Caco-2 (cell line): ENCODE data around the gene C16orf82. TPM values are rescaled to one million over a fixed set of nuclear protein-coding genes. Genes with fewer than 3 reads are reported as not detected.

Experiments
- BruUV-seq: library from RNA; stranded (reverse); fragments of 400-500 nt; replicated peaks from 2 replicates; lab custom pipeline; 2021; lab: Mats Ljungman, UMichigan
- CTCF ChIA-PET: fragments of 300-600 bp; sonication (Branson Sonifier 250); formaldehyde crosslinking; loops from one replicate; lab custom pipeline; 2022; ENCODE audit warnings: antibody characterized with exemption; lab: Charles Lee
- POLR2A ChIA-PET: fragments of 300-600 bp; sonication (Branson Sonifier 250); formaldehyde crosslinking; loops from one replicate; lab custom pipeline; 2022; ENCODE audit warnings: antibody characterized with exemption; lab: Charles Lee
- DNase-seq, 2 experiments: peaks; one replicate each; pipeline versions ENCODE4 v3.0.0 to v3.0.0-alpha.2; 2020 to 2022
- H3K27me3 ChIP-seq: replicated peaks from 2 replicates; pipeline ENCODE4 v1.6.0; 2011; ENCODE audit warnings: low read length; ENCODE audit not compliant: control insufficient read depth, insufficient read depth
- H3K36me3 ChIP-seq: 2 replicates; pipeline ENCODE4 v1.5.1; 2011; ENCODE audit warnings: low read length; ENCODE audit not compliant: control insufficient read depth, insufficient read depth
- H3K4me1 ChIP-seq: fragments of 250-450 bp; sonication (Bioruptor Pico); 2 replicates; pipeline ENCODE4 v1.5.1; 2020; ENCODE audit warnings: mild to moderate bottlenecking
- H3K4me3 ChIP-seq: 2 replicates; pipeline ENCODE4 v1.5.1; 2011; ENCODE audit warnings: low read depth, mild to moderate bottlenecking, control low read depth, low read length
- H3K9me3 ChIP-seq: fragments of 250-450 bp; sonication (Bioruptor Pico); 2 replicates; pipeline ENCODE4 v1.5.1; 2020; ENCODE audit warnings: mild to moderate bottlenecking, moderate library complexity
- H3K27ac Mint-ChIP-seq: one replicate; pipeline ENCODE4 v1.8.0; 2022; ENCODE audit warnings: mixed read lengths; ENCODE audit not compliant: unreplicated experiment
- H3K27me3 Mint-ChIP-seq: one replicate; pipeline ENCODE4 v1.8.0; 2022; ENCODE audit warnings: mixed read lengths; ENCODE audit not compliant: insufficient read depth, unreplicated experiment
- H3K36me3 Mint-ChIP-seq: one replicate; pipeline ENCODE4 v1.8.0; 2022; ENCODE audit warnings: mild to moderate bottlenecking, mixed read lengths; ENCODE audit not compliant: insufficient read depth, unreplicated experiment
- H3K4me1 Mint-ChIP-seq: one replicate; pipeline ENCODE4 v1.8.0; 2022; ENCODE audit warnings: low read depth, mixed read lengths; ENCODE audit not compliant: unreplicated experiment
- H3K4me3 Mint-ChIP-seq: one replicate; pipeline ENCODE4 v1.8.0; 2022; ENCODE audit warnings: mild to moderate bottlenecking, moderate library complexity, mixed read lengths; ENCODE audit not compliant: unreplicated experiment
- H3K9me3 Mint-ChIP-seq: one replicate; pipeline ENCODE4 v1.8.0; 2022; ENCODE audit warnings: mixed read lengths; ENCODE audit not compliant: unreplicated experiment
- CTCF ChIP-seq, 2 experiments: fragments of 200-600 bp in 1 of 2; IDR thresholded peaks; 1 replicate in 1 of 2; 2 replicates in 1 of 2; pipeline versions ENCODE4 v1.5.1 to v1.8.0; 2011 to 2022; ENCODE audit warnings: antibody characterized with exemption in 1 of 2, control low read depth in 1 of 2, inconsistent platforms in 1 of 2, low read depth in 1 of 2, low read length in 1 of 2, mild to moderate bottlenecking in 1 of 2, moderate library complexity in 1 of 2; ENCODE audit not compliant: insufficient read depth in 1 of 2, severe bottlenecking in 1 of 2, unreplicated experiment in 1 of 2
- intact Hi-C: fragments of 100-400 bp; cut with micrococcal nuclease; formaldehyde crosslinking; loops from one replicate; pipeline ENCODE4 v1.10.0; 2022; ENCODE audit not compliant: unreplicated experiment
- total RNA-seq: library from RNA; stranded (reverse); gene quantifications from 2 replicates; pipeline ENCODE4 v1.2.3, GENCODE V29; 2022

C16orf82 gene
- total RNA-seq, 1 experiment from 2014 or later, result not detected

- no peaks in the 10 kb centered on the region for H3K9me3 ChIP-seq
Measured at GRCh38 chr16:27025581-27025980, 41.1 kb upstream of the C16orf82 start.

DNA sequence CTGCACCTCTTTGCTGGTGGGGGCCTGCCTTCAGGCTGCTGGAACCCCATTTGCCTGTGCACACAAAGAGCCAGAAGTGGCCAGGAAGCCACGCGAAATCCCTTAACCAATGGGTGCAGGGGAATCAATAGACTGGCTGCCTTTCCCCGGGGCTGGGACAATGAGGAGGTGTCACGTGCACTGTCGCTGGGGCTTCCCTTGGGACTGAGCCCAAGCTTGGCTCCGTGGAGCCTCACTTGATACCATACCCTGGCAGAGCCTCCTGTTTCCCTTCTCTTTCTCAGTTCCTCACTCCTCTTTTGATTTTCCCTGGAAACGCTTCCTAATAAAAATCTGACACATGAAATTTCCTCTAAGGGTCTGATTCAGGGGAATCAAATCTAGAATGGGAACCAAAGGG is 38.8 kb upstream of the C16orf82 start:
- Histone ChIP-seq H3K36me3 (no peaks in the 10 kb centered on the region), H3K4me3 (no peak overlapping the region), H3K27me3 (no peaks in the 10 kb centered on the region), H3K9me3 (no peaks in the 10 kb centered on the region), H3K4me1 (no peaks in the 10 kb centered on the region)
- no peaks in the 10 kb centered on the region for H3K36me3 Mint-ChIP-seq
- no peaks in the 10 kb centered on the region for H3K4me1 Mint-ChIP-seq
- no TSS peak for BruUV-seq
- no peak overlapping the region for H3K27ac Mint-ChIP-seq
- no peaks in the 10 kb centered on the region for H3K9me3 Mint-ChIP-seq
- POLR2A ChIA-PET, result no interaction called here
- no peak for TF ChIP-seq CTCF (IDR thresholded peaks at IDR 0.05; ENCODE audit: insufficient read depth in 1 of 2, low read depth in 1 of 2, low read length in 1 of 2, severe bottlenecking in 1 of 2, unreplicated experiment in 1 of 2)
- intact Hi-C loops, result no loop called here
- H3K27me3 Mint-ChIP-seq, result peaks cover 16% of the 10 kb centered on the region
- CTCF ChIA-PET, result no interaction called here
- no peak overlapping the region for H3K4me3 Mint-ChIP-seq
- DNase-seq, result no peak

More at GRCh38 chr16:27025581-27025980, 41.1 kb upstream of the C16orf82 start:
- Mint-ChIP-seq H3K4me1 (no peaks in the 10 kb centered on the region), H3K9me3 (peaks cover 3% of the 10 kb centered on the region), H3K4me3 (no peak overlapping the region), H3K27ac (no peak overlapping the region), H3K27me3 (peaks cover 16% of the 10 kb centered on the region), H3K36me3 (no peaks in the 10 kb centered on the region)
- no TSS peak for BruUV-seq
- Histone ChIP-seq H3K4me3 (no peak overlapping the region), H3K27me3 (no peaks in the 10 kb centered on the region; the same call in 1 of the 2 replicates), H3K4me1 (no peaks in the 10 kb centered on the region), H3K36me3 (no peaks in the 10 kb centered on the region)
- intact Hi-C loops, result no loop called here
- no peak for DNase-seq
- ChIA-PET POLR2A (no interaction called here), CTCF (no interaction called here)
- no peak for TF ChIP-seq CTCF (IDR thresholded peaks at IDR 0.05; ENCODE audit: insufficient read depth in 1 of 2, low read depth in 1 of 2, low read length in 1 of 2, severe bottlenecking in 1 of 2, unreplicated experiment in 1 of 2)

DNA sequence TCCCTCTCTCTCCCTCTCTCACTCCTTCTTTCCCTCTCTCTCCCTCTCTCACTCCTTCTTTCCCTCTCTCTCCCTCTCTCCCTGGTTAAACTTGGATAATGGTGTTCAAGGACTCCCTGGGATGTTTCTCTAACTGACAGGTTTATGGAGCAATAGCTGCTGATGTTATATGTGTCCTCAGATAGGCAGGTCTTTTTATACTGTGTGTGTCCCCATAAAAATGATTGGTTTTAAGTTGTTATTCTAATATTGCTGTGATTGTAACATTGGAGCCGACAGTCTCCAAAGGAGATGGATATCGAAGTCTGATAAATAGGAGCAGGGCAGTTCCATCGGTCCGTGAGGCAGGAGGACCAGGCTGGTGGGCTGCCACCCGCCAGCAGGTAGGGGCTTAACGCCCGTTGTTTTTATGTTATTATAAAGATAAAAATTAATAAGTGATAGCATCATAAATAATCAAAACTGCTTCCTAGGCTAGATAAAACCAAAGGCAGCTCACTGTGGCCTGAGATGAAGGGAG is 38.1 kb upstream of the C16orf82 start:
- H3K27ac Mint-ChIP-seq, result no peak overlapping the region

More for the DNA sequence above, 38.1 kb upstream of the C16orf82 start:
- no peak for DNase-seq
- Mint-ChIP-seq H3K9me3 (no peaks in the 10 kb centered on the region), H3K4me3 (no peak overlapping the region), H3K4me1 (no peaks in the 10 kb centered on the region), H3K27me3 (peaks cover 16% of the 10 kb centered on the region), H3K36me3 (no peaks in the 10 kb centered on the region)
- no peak overlapping the region for H3K4me3 ChIP-seq
- BruUV-seq, result no TSS peak
- ChIA-PET POLR2A (no interaction called here), CTCF (no interaction called here)
- no peaks in the 10 kb centered on the region for H3K36me3 ChIP-seq
- no peak for TF ChIP-seq CTCF (IDR thresholded peaks at IDR 0.05; ENCODE audit: insufficient read depth in 1 of 2, low read depth in 1 of 2, low read length in 1 of 2, severe bottlenecking in 1 of 2, unreplicated experiment in 1 of 2)
- H3K9me3 ChIP-seq, result no peaks in the 10 kb centered on the region
- H3K27me3 ChIP-seq, result no peaks in the 10 kb centered on the region
- no peaks in the 10 kb centered on the region for H3K4me1 ChIP-seq
- intact Hi-C loops, result no loop called here
